NCI-H187 (cell line): ENCODE measurements around the gene TNFRSF4.
"Not testable (repeated sequence)": the region's sequence is repeated elsewhere in the genome, so short reads cannot be mapped to it uniquely, and the experiment has no call there.

Source experiments
- DNase-seq, 2 experiments: peaks; one replicate each; lab custom pipeline; 2025; lab: John Stamatoyannopoulos, UW

The TNFRSF4 gene

GRCh38 chr1:1202831-1203560 is 11.0 kb downstream of the TNFRSF4 start:
- DNase-seq = peak; percentile 14 to 18

DNA sequence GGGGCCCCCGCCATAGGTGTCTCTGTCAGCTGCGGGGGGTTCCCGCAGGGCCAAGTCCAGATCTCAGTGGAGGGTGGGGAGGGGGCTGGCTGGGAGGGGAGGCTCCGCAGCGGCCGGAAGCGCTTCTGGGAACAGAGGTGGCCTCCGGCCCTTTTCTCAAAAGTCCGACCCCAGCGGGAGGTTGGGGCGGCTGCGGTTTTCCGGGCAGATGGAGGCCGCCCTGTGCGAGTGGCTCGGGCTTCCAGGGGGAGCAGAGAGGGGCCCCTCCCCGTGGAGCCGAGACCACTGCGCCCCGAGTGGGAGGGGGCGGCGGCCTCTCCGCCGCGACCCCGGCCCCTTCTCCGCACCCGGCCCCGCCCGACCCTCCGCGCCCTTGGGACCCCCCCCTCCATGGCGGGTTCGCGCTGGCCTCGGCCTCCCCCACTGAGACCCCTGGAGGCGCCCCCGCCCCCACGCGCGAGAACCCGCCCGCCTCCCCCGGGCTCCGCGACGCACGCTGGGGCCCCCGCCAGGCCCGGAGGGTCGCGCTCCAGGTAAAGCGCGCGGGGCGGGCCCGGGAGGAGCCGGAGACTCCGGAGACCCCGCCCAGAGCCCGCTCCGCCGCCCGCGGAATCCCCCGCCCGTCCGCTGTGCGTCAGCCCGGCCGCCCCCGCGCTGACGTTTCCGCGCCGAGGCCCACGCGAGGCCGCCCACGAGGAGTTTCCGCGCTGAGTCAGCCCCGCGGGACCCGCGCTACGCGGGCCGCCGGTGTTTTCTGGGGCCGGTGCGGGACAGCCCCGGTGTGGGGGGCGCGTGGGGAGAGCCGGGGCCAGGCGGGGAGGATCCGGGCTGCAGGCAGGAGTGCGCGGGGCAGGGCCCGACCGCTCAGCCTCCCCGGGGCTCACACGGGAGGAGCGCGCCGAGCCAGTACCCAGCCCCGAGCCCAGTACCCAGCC is 12.8 kb downstream of the TNFRSF4 start:
- no peak for DNase-seq

DNA sequence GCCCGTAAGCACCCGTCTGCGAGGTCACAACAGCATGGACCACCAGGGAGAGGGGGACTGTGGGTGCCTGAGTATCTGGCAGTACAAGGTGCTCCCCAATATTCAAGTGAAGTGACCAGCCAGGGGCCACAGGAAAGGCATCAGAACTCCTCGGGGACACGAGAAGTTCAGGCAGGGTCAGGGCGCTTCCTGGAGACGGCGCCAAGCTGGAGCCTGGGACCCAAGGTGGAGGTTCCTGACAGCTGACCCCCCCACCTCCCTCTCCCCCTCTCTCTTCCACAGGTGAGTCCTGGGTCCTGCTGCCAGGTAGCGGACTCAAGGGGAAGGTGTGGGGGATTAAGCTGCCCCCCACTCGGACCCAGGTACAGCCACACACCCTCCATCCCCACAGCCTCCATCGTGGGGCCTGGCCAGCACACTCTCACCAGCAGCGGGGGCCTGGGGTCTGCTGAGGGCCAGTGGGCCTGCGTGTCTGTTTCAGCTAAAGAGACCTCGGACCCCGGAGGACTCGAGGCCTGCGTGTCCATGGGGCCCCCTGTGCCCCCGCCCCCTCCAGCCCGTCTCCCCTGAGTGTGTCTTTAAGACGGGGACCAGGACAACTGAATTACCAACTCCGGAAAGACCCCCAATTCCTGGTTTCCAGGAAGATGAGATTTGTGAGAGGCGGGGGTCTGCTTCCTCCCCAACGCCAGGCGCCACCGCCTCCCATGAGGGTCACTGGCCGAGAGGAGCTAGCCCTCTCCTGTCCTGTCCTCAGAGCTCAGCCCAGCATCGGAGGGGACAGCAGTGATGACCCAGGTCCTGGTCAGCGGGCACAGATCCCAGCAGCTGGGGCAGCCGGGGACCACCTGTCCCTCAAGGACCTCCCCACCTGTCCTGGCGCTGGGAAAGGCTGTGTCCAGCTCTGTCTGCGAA is 13.7 kb downstream of the TNFRSF4 start:
- no peak for DNase-seq

DNA sequence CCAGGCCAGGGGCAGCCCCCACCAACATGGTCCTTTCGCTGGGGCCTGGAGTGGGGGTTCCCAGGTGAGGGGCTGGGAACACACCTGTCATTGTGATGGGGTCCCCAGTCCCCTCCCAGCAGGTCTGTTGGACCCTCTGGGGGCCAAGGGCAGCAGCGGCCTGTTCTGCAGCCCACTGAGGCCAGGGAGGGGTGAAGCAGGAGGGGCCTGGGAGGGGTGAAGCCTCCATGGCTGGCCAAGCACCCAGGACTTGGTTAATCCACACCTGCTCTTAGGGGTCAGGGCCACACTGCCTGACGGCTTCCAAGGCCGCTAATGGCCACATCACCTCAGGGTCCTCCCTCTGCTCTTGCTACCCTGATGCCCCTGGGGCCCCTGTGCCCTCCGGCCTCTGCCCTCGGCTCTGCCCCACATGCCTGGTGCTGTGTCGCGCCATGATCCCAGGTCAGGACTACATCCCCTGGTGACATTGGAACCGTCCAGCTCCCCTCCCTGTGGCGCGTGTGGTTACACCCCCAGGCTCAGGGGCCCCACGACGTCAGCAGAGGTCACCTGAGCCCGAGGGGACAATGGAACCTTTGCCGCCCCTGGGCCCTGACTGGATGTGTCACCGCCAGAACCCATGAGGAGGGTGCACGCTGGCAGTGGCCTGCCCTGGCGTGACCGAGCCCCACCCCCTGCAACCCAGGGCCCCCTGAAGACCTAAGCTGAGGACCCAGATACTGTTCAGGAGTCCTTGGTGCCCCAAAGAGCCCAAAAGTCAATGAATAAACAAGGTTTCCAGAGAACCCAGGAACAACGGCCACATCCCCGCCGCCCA is 14.6 kb downstream of the TNFRSF4 start:
- no peak for DNase-seq

DNA sequence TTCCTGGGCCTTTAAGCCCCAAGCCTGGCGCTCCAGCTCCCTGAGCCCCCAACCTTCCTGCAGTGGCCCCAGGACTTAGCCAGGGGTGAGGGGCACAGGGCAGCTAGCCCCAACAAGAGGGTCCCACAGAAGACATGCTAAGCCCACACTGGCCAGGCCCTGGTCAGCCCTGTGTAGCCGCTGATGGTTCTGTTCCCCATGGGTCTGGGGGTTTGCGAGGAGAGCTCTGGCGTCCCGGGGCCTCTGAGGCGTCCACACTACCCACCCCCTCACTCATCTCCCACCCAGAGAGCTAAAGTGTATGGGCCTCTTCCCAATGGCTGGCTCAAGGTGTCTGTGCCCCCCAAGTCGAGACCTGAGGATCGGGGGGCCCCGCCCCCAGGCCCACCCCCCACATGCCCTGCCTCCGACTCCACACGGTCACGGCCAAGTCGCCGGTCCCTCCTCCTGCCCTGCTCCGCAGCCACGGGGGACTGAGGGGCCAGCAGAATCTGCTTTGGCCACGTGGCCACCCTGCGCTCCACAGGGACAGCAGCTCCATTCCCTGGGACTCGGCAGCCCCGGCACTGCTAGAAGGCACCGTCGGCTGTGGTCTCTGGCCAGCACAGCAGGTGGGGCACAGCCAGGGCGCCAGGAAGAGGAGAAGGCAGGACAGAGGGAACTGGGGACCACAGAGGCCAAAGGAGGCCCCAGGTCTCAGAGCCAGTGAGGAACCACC is 15.4 kb downstream of the TNFRSF4 start:
- DNase-seq = no peak

DNA sequence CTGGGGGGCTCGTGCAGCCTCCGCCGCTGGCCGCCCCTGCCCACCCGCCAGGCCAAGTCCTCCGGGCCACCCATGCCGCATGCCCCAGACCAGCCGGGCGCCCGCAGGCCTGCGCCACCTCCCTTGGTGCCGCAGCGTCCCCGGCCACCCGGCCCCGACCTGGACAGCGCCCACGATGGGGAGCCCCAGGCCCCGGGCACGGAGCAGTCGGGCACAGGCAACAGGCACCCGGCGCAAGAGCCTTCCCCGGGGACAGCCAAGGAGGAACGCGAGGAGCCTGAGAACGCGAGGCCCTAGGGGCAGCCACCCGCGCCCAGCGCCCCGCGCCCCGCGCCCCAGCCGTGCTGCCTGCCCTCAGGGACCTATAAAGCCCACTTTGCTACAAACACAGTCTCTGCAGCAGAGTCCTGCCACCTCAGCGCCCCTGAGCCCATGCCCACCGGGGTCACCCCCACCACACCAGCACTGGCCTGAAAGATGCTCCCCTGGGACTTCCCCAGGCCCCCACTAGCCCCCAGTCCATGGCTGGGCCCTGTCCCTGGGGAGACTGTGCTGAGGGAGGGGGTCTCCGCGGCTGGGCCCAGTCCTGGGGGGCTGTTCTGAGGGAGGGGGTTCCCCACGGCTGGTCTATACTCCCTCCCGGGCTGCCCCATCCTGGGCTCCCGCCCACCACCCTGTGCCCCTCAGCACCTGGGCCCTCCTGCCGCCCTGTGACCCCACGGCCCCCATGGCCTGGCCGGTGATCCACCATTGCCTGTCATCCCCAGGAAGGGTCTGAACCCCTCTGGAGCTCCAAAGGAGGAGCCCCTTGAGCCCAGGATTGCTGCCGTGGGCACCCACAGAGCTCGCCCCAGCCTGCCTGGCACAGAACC is 16.2 kb downstream of the TNFRSF4 start:
- DNase-seq = no peak

- no peak for DNase-seq
These were observed 16.8 kb downstream of the TNFRSF4 start for GRCh38 chr1:1197188-1197500.

DNA sequence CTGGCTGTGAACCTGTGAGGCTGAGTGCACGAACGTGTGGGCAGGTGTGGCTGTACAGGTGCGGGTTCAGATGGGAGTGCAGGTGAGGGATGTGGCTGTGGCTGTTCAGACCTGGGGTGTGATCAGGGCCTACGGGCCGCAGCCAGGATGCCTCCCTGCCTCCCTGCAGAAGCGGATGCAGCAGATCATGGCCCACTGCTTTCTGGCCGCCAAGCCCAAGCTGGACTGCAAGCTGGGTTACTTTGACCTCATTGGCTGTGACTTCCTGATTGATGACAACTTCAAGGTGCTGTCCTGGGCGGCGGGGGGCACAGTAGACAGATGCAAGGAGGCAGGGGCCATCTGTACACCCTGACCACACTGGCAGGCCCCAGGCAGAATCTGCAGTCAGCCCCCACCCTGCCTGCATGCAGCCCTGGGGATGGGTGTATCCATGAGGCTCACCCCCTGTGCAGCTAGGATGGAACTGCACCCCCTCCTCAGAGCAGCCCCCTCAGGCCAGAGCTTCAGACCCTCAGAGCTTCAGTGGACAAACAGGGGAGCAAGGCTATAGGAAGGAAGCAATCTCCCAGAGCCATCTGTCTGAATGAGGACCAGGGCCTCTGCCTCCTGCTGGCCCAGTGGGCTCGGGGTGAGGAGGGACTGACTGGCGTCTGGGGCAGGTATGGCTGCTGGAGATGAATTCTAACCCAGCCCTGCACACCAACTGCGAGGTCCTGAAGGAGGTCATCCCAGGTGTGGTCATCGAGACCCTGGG is 17.3 kb downstream of the TNFRSF4 start:
- DNase-seq = no peak

- DNase-seq = not testable (repeated sequence)
These were observed 18.2 kb downstream of the TNFRSF4 start for GRCh38 chr1:1195726-1196125.

- no peak for DNase-seq
These were observed 19.2 kb downstream of the TNFRSF4 start for GRCh38 chr1:1194723-1195122.

DNA sequence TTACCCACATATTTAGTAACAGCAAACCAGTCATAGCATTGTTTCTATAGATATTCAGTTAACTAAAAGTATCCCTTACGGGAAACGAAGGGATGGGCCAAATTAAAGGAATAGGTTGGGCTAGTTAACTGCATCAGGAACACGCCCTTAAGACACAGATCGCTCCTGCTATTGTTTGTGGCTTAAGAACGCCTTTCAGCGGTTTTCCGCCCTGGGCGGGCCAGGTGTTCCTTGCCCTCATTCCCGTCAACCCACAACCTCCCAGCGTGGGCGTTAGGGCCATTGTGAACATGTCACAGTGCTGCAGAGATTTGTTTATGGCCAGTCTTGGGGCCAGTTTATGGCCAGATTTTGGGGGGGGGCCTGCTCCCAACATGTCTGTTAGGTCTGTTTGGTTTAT is 22.2 kb downstream of the TNFRSF4 start:
- DNase-seq = no peak

- DNase-seq = no peak
These were observed 24.8 kb downstream of the TNFRSF4 start for GRCh38 chr1:1189111-1189510.

- no peak for DNase-seq
These were observed 26.0 kb downstream of the TNFRSF4 start for GRCh38 chr1:1187938-1188337.

- no peak for DNase-seq
These were observed 28.7 kb downstream of the TNFRSF4 start for GRCh38 chr1:1185101-1185765.

GRCh38 chr1:1183833-1184775 is 29.8 kb downstream of the TNFRSF4 start:
- DNase-seq = no peak

DNA sequence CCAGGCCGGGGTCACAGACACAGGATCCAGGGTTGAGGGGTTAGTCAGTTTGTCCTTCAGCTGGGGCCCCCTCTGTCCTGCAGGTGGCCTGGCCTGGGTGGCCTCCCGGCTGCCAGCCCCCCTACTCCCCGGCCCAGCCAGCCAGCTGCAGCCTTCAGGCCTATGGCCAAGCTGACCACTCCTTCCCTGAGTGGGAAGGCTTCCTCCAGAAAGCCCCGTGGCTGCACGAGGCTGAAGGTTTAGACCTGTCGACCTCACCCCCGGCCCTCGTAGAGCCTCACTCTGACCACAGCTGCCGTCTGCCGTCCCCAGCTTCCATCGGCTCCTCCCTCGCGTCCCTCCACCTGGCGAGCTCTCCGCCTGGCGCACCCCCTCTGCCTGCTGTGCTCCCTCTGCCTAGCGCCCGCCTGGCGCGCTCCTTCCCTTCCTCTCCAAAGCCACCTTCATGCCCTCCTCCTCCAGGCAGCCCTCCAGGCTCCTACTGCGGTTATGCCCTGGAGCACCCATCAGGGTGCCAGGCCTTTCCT is 30.7 kb downstream of the TNFRSF4 start:
- DNase-seq = no peak
